ENCODE measurements around the gene PSME2.
A peak's percentile ranks its signal among the peaks of the same experiment; 100 is the strongest.

Gene PSME2

GRCh38 chr14:24110523-24110922 lies 35.9 kb downstream of the PSME2 start:
- DNase-seq: no peak

GRCh38 chr14:24110060-24110459 lies 36.4 kb downstream of the PSME2 start:
- DNase-seq: no peak

- DNase-seq: no peak
Observed at GRCh38 chr14:24108336-24108874, 38.0 kb downstream of the PSME2 start.

GRCh38 chr14:24106672-24107271 lies 39.6 kb downstream of the PSME2 start:
- DNase-seq: no peak

- peak; percentile 4 for DNase-seq
Observed at GRCh38 chr14:24105609-24106239, 40.7 kb downstream of the PSME2 start.

GRCh38 chr14:24103451-24103850 lies 43.0 kb downstream of the PSME2 start:
- no peak for DNase-seq

GRCh38 chr14:24102357-24103048 lies 43.9 kb downstream of the PSME2 start:
- DNase-seq: no peak

- no peak for DNase-seq
Observed at GRCh38 chr14:24100982-24101494, 45.4 kb downstream of the PSME2 start.

- no peak for DNase-seq
Observed at GRCh38 chr14:24100197-24100981, 46.0 kb downstream of the PSME2 start.

- no peak for DNase-seq
Observed at GRCh38 chr14:24098927-24099813, 47.2 kb downstream of the PSME2 start.

GRCh38 chr14:24098229-24098926 lies 48.0 kb downstream of the PSME2 start:
- no peak for DNase-seq

GRCh38 chr14:24096545-24097181 lies 49.7 kb downstream of the PSME2 start:
- no peak for DNase-seq

- peak; percentile 89 for DNase-seq
Observed at GRCh38 chr14:24095271-24096068, 50.9 kb downstream of the PSME2 start.

GRCh38 chr14:24094841-24095270 lies 51.6 kb downstream of the PSME2 start:
- no peak for DNase-seq

GRCh38 chr14:24093901-24094840 lies 52.2 kb downstream of the PSME2 start, which contains the start of gene PCK2:
TSS of gene PCK2 (plus strand) at chr14:24094311. CDS start at chr14:24094406, 95 bp downstream.
- peak; percentile 98 for DNase-seq

All from OCI-M1 (cell line).